ENCODE results near the gene PPM1F.

- TF ChIP-seq POLR2A (IDR thresholded peaks at IDR 0.05; ENCODE audit: low read depth, low read length) (no peak), POLR2AphosphoS5 (IDR thresholded peaks at IDR 0.05; ENCODE audit: low read depth, low read length) (no peak), TAF1 (IDR thresholded peaks at IDR 0.05; ENCODE audit: borderline replicate concordance, low read depth, low read length) (no peak)
These were observed 32.1 kb upstream of the PPM1F start for GRCh38 chr22:21984793-21985192.

All from GM12892 (cell line).